RPMI8226 (cell line): ENCODE data around the gene FERMT1.
A peak's percentile ranks its signal among the peaks of the same experiment; 100 is the strongest.
"Not testable (repeated sequence)": the region's sequence is repeated elsewhere in the genome, so short reads cannot be mapped to it uniquely, and the experiment has no call there.

ENCODE experiments used
- DNase-seq: peaks from one replicate; pipeline ENCODE4 v3.0.0-alpha.2; 2015

FERMT1 gene

GRCh38 chr20:6067763-6068318 is 55.0 kb downstream of the FERMT1 start:
- no peak for DNase-seq

GRCh38 chr20:6066582-6066981 is 56.2 kb downstream of the FERMT1 start:
- no peak for DNase-seq

- DNase-seq, result no peak
Measured at GRCh38 chr20:6061544-6061943, 61.3 kb downstream of the FERMT1 start.

GRCh38 chr20:6060213-6060612 is 62.6 kb downstream of the FERMT1 start:
- DNase-seq, result no peak

GRCh38 chr20:6058684-6059295 is 64.0 kb downstream of the FERMT1 start:
- no peak for DNase-seq

GRCh38 chr20:6057691-6058090 is 65.1 kb downstream of the FERMT1 start:
- DNase-seq, result no peak

- no peak for DNase-seq
Measured at GRCh38 chr20:6057139-6057538, 65.7 kb downstream of the FERMT1 start.

- no peak for DNase-seq
Measured at GRCh38 chr20:6055981-6056569, 66.8 kb downstream of the FERMT1 start.

- no peak for DNase-seq
Measured at GRCh38 chr20:6055161-6055783, 67.6 kb downstream of the FERMT1 start.

GRCh38 chr20:6054689-6055051 is 68.2 kb downstream of the FERMT1 start:
- DNase-seq, result not testable (repeated sequence)

GRCh38 chr20:6053776-6054688 is 68.8 kb downstream of the FERMT1 start, which contains the start of gene LRRN4:
Gene LRRN4 (minus strand): TSS chr20:6054060. CDS start chr20:6052799, 1,261 bp downstream.
- no peak for DNase-seq

GRCh38 chr20:6053064-6053775 is 69.6 kb downstream of the FERMT1 start:
- DNase-seq, result no peak

GRCh38 chr20:6051505-6051904 is 71.3 kb downstream of the FERMT1 start:
- peak; percentile 25 for DNase-seq

- no peak for DNase-seq
Measured at GRCh38 chr20:6048391-6048790, 74.4 kb downstream of the FERMT1 start.

GRCh38 chr20:6046432-6046831 is 76.4 kb downstream of the FERMT1 start:
- DNase-seq, result no peak

- DNase-seq, result no peak
Measured at GRCh38 chr20:6045566-6045965, 77.3 kb downstream of the FERMT1 start.

GRCh38 chr20:6044115-6044514 is 78.7 kb downstream of the FERMT1 start:
- no peak for DNase-seq

GRCh38 chr20:6041808-6042265 is 81.0 kb downstream of the FERMT1 start:
- no peak for DNase-seq

GRCh38 chr20:6040958-6041807 is 81.6 kb downstream of the FERMT1 start:
- DNase-seq, result no peak

GRCh38 chr20:6040540-6040939 is 82.3 kb downstream of the FERMT1 start:
- no peak for DNase-seq

- no peak for DNase-seq
Measured at GRCh38 chr20:6039766-6040165, 83.1 kb downstream of the FERMT1 start.
